VCaP (cell line): ENCODE results near the gene CFAP299.

Experiments used
- H3K27ac ChIP-seq: fragments of 450-650 bp; 2 replicates; pipeline ENCODE4 v1.5.1; 2017
- TF ChIP-seq, protein P1 (sequence below): fragments of 450-650 bp; conservative IDR thresholded peaks from 2 replicates; pipeline ENCODE4 v1.5.1; 2017; ENCODE audit warnings: mild to moderate bottlenecking, moderate library complexity

The CFAP299 gene

DNA sequence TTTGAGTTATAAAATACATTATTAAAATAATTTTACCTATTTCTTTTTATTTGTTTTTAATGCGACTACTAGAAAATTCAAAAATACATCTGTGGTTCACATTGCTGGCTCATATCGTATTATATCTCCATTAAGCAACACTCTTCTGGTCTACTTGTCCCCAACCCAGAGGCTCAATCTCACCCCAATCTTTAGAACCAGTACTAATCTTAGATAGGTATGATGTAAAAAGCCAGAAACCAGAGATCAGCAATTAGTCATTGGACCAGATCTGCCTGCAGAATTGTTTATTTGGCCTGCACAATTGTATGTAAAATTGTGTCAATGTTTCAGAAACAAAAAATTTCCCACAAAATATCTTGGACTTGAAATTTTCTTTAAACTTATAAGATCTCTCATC lies 539.4 kb downstream of the CFAP299 start:
- no peak overlapping the region for H3K27ac ChIP-seq
- TF ChIP-seq, protein P1, sequence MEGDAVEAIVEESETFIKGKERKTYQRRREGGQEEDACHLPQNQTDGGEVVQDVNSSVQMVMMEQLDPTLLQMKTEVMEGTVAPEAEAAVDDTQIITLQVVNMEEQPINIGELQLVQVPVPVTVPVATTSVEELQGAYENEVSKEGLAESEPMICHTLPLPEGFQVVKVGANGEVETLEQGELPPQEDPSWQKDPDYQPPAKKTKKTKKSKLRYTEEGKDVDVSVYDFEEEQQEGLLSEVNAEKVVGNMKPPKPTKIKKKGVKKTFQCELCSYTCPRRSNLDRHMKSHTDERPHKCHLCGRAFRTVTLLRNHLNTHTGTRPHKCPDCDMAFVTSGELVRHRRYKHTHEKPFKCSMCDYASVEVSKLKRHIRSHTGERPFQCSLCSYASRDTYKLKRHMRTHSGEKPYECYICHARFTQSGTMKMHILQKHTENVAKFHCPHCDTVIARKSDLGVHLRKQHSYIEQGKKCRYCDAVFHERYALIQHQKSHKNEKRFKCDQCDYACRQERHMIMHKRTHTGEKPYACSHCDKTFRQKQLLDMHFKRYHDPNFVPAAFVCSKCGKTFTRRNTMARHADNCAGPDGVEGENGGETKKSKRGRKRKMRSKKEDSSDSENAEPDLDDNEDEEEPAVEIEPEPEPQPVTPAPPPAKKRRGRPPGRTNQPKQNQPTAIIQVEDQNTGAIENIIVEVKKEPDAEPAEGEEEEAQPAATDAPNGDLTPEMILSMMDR: no peak

GRCh38 chr4:80875642-80876041 lies 540.1 kb downstream of the CFAP299 start:
- TF ChIP-seq, protein P1: no peak
- H3K27ac ChIP-seq: no peak overlapping the region

DNA sequence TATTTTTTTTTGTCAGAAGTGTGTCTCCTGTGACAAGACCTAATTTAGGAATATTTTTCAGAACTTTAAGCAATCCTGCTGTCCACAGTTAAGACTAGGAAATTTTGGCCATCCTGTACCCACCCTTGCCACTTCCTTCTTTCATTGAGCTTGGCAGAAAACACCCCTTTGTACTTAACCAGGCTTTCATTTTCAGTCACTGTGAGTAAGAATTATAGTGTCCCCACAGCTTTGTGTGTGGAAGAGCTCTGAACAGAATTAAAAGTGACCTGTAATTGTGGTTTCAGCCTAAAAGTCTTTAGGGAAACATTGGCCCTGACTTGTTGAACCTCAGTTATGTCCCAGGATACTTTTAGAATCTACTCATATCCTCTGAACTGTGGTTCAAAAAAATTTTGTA lies 541.3 kb downstream of the CFAP299 start:
- H3K27ac ChIP-seq: no peak overlapping the region
- TF ChIP-seq, protein P1: no peak

- TF ChIP-seq, protein P1: no peak
- H3K27ac ChIP-seq: no peak overlapping the region
Observed at GRCh38 chr4:80878218-80878617, 542.7 kb downstream of the CFAP299 start.

GRCh38 chr4:80897537-80898303 lies 562.2 kb downstream of the CFAP299 start:
- H3K27ac ChIP-seq: no peak overlapping the region
- TF ChIP-seq, protein P1: no peak

DNA sequence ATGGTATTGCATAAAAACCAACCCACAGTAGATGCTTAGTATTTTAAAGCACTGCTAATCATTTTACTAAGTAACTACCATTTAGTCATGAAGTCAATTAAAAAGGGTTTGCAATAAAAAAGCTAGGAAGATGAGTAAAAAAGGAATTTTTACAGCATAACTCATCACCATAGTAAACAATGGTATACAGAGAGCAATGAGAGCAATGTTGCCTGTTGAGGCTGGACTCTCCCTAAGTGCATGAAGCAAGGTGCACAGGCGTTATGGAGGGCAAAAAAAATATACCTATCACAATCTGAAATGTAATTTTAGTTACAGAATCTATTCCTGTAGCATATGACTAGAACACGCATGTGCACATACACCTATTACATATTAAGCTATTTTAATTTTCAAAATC lies 565.4 kb downstream of the CFAP299 start:
- TF ChIP-seq, protein P1: no peak

GRCh38 chr4:80903020-80903419 lies 567.5 kb downstream of the CFAP299 start:
- TF ChIP-seq, protein P1: no peak
- H3K27ac ChIP-seq: no peak overlapping the region

More for the DNA sequence above, 565.4 kb downstream of the CFAP299 start:
- no peak overlapping the region for H3K27ac ChIP-seq
